ENCODE data around the gene TPM2. TPM values are rescaled to one million over a fixed set of nuclear protein-coding genes. Genes with fewer than 3 reads are reported as not detected.

The TPM2 gene
- total RNA-seq, 4 donors from 2014 or later: 86.2 to 269 (median 115) TPM

GRCh38 chr9:35673132-35674024, 16.3 kb downstream of the TPM2 start, which contains the start of gene CA9:
Gene CA9, plus strand, starts transcription at chr9:35673928. Its CDS starts 32 bp downstream, at chr9:35673960.
- TF ChIP-seq, protein P1, sequence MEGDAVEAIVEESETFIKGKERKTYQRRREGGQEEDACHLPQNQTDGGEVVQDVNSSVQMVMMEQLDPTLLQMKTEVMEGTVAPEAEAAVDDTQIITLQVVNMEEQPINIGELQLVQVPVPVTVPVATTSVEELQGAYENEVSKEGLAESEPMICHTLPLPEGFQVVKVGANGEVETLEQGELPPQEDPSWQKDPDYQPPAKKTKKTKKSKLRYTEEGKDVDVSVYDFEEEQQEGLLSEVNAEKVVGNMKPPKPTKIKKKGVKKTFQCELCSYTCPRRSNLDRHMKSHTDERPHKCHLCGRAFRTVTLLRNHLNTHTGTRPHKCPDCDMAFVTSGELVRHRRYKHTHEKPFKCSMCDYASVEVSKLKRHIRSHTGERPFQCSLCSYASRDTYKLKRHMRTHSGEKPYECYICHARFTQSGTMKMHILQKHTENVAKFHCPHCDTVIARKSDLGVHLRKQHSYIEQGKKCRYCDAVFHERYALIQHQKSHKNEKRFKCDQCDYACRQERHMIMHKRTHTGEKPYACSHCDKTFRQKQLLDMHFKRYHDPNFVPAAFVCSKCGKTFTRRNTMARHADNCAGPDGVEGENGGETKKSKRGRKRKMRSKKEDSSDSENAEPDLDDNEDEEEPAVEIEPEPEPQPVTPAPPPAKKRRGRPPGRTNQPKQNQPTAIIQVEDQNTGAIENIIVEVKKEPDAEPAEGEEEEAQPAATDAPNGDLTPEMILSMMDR (IDR thresholded peaks at IDR 0.05; ENCODE audit: low read depth): no peak

DNA sequence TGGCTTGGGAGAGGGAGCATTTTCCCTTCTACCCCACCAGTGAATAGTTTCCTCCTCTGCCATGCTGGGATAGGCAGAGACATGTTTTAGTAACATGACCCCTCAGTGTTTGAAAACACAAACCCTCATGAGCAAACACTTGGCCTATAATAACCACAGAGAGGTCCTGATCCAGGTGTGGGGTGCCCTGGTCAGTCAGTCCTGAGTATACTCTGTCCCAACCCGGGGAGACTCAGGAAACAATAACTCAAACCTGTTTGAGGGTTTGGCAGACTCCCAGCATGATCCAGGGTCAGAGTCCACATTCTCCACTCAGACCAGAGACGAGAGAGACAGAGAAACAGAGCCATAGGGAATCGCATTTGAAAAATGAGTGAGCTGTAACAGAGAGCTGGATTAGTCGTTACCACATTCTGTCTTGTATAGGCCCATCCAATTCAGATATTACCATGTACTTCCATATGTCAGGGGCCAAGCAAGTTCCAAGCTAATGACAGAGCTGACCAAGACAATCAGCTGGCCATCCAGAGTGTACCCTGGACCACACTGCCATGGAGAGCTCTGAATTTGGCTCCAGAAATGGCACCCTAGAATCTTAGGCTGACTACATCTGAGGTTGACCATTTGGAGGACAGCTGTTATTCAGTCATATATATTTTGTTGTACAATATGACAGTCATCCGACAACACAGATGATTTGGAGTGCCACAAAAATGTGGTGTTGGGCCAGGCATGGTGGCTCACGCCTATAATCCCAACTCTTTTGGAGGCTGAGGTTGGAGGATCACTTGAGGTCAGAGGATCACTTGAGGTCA, 20.2 kb downstream of the TPM2 start:
- TF ChIP-seq, protein P1 (IDR thresholded peaks at IDR 0.05; ENCODE audit: low read depth): no peak

DNA sequence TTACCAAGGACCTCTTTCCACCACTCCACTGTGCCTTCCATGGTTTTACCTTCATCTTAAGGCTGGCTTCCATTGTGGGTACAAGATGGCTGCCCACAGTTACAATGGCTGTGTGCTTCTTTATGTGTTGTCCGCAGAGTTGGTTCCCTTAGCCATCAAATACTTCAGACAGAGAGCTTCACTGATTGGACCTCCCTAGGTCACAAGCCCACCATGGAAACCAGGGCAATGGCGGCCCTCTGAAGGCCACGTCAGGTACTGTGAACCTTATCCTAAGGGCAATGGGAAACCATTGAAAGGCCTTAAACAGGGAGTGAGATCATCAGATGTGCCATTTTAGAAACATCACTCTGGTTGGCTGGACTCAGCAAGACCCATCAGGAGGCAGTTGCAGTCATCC, 21.8 kb downstream of the TPM2 start:
- TF ChIP-seq, protein P1 (IDR thresholded peaks at IDR 0.05; ENCODE audit: low read depth): no peak

DNA sequence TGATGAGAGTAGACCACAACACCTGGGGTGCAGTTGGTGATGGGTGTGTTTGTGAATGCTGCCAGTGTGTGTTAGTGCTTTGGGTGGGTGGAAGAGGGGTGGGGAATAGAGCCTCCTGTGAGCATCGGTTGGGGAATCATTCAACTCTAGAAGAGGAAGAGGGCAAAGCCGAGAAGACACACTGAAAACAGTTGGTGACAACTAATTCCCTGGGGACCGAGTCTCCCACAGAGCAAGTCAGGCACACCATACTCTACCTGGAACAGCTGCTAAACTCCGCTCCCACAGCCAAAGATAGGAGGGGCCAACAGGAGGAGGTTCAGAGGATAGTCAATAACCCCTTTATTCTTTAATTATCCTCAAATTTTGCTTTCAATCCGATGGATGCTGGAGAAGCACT, 23.2 kb downstream of the TPM2 start:
- TF ChIP-seq, protein P1 (IDR thresholded peaks at IDR 0.05; ENCODE audit: low read depth): no peak

- TF ChIP-seq, protein P1 (IDR thresholded peaks at IDR 0.05; ENCODE audit: low read depth): no peak
Measured at GRCh38 chr9:35666045-35666444, 23.7 kb downstream of the TPM2 start.

- TF ChIP-seq, protein P1 (IDR thresholded peaks at IDR 0.05; ENCODE audit: low read depth): no peak
Measured at GRCh38 chr9:35665471-35665818, 24.3 kb downstream of the TPM2 start.

All from subcutaneous adipose tissue (tissue), 4 donors.